HG02981 (cell line): Measurements from ENCODE around the gene DGKA.

Source experiments
- ATAC-seq: cut with Tn5 transposase; IDR thresholded peaks from one replicate; pipeline ENCODE4 v1.9.1; 2021; ENCODE audit warnings: mild to moderate bottlenecking, moderate library complexity; ENCODE audit not compliant: unreplicated experiment

DGKA gene

GRCh38 chr12:55931317-55931779, 386 bp downstream of the DGKA start:
- no peak for ATAC-seq

DNA sequence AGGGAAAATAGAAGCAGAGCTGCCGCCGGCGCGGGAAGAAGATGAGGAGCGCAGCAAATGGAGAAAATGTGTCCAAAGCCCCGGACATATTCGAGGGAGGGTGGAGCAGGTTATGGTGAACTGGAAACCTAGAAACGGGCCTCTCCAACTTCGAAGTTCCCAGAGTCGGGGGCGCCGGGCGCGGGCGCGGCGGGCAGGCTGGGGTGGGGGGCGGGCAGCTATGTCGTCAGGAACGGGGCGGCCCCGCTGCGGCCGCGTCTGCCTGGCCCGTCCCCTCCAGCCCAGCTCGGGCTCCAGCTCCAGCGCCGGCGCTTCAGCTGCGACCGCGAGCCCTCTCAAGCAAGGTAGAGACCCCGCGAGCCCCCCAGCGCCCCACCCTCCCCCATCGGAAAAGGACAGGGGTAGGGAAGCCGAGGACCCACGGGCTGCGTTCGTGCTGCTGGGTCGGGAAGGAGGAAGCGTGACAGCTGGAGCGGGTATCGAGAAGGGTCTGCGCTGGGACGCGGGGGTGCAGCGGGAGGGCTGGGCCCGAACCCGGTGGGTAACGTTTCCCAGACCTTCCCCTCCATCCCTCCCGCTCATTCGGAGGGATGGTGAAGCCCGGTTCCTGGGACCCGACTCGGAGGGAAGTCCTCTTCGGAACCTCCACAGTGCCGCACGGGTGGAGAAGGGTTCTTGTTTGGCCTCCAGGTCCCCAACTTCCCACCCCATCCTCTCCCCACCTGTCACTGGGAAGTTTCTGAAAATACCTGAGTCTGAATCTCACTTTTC, 1.0 kb downstream of the DGKA start:
- ATAC-seq = no peak

DNA sequence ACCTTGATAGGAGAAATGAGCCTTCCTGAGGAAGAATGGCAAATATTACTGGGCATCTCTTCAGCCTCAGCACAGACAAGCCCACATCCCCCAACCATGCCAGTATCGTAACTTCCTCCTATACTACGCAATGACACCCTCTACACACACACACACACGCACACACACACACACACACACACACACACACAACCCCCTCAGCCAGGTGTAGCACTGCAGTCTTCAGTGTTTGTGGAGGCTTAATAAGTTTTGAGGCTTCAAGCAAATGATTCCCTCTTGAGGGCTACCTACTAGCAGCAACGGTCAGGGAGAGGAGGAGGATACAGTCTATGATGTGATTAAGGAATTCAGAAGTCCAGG, 1.6 kb downstream of the DGKA start:
- no peak for ATAC-seq

DNA sequence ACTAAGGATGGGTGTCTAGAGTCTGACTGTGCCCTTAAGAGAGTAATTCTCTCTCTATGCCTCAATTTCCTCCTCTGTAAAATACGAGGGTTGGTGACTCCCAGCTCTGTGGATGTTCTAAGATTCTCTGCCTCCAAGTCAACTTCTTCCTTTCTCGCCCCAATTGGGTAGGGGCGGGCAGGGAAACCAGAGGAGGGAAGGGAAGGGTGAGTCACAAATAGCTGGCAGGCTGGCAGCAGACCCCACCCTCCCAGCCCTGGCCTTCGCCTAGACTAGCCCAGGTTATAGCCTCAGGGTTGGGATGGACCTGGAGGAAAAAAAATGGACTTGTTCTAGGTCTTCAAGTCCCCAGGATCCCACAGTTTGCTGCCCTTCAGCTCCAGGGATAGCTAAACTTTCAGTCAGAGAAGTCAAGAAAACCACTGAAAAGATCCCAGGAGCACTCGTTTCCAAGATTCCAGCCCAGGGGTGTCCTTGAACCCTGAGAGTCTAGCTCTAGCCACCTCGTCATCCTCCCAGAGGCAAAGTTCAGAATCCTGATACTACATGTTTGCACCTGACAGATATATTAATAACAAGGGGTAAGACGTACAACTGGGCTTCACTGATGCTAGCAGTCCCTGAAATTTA, 2.3 kb downstream of the DGKA start:
- ATAC-seq = no peak

DNA sequence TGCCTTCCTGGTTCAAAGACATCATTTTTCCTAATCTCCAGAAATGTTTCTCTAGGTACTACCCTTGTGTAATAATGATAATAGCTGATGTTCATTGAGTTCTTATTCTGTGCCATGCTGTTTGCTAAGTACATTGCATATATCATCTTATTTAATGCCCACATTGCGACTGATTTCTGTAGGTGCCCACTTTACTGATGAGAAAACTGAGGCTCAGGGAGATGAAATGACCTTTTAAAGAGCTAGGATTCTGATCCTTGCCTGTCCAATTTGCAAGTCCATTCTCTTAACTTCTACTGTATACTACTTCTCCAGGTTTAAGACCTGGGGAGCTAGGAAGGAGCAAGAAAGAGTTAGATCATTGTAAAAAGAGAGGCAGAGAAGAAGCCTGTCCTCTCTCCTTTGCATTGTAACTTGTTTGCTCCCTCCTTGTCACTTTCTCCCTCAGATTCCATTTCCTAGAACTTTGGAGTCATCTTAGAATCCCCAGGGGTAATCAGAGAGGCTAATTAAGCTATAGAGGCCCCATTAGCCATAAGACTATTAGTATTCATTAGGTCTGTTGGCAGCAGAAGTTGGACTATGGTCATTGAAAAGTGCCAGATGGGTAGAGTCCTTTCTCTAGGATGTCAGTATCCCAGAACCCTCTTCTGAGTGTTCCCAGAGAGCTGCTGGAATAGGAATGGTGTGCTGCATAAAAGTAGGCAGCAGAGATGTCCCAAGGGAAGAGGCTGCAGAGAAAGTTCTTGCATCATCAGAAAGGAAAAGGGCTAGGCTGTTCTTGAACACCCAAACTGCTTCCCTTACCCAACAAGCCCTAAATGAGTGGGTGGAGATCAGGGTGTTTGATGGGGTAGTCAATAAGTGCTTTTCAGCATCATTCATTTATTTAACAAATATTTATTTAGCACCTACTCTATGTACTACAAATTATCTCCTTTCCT, 3.1 kb downstream of the DGKA start:
- no peak for ATAC-seq

- ATAC-seq = no peak
Observed at GRCh38 chr12:55934773-55935172, 3.8 kb downstream of the DGKA start.

DNA sequence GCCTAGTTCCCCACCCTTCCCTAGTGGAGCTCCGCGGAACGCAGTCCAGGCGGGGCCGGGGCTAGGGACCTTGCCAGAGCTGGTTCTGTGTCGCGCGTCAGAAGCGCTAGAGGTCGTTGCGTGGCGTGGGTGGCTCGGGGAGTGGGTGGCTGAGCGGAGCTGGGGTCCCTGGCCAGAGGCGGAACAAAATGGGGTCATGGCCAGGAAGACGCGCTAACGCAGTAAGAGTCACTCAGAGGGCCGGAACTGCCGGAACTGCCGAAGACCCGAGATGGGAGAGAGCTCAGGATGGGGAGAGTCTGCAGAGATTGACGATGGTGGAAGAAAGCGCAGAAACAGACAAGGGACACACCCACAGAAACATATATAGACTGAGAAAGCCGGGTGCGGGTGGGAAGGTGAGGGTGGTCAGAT, 4.8 kb downstream of the DGKA start:
- no peak for ATAC-seq

- no peak for ATAC-seq
Observed at GRCh38 chr12:55937981-55938380, 7.0 kb downstream of the DGKA start.

DNA sequence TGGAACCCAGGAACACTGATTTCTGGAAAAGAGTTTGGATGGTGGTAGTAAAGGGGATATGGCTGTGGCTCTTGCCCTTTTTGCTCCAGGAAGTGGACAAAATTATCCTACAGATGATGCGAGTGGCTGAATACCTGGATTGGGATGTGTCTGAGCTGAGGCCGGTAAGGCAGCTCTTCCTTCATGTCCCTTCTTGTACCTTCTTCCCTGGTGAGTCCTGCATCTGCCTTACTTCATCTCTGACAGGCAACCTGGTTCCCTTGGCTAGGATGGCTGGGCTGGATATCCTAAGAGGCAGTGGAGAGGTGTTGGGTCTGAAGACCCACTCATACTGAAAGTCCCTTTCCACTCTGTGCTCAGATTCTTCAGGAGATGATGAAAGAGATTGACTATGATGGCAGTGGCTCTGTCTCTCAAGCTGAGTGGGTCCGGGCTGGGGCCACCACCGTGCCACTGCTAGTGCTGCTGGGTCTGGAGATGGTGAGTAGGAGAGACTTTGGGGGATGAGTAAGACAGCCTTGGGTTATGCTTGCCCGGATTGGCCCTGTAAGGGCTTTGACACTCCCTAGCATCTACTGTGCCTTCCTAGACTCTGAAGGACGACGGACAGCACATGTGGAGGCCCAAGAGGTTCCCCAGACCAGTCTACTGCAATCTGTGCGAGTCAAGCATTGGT, 8.0 kb downstream of the DGKA start:
- no peak for ATAC-seq

GRCh38 chr12:55940065-55940732, 9.2 kb downstream of the DGKA start:
- peak; percentile 94 for ATAC-seq

DNA sequence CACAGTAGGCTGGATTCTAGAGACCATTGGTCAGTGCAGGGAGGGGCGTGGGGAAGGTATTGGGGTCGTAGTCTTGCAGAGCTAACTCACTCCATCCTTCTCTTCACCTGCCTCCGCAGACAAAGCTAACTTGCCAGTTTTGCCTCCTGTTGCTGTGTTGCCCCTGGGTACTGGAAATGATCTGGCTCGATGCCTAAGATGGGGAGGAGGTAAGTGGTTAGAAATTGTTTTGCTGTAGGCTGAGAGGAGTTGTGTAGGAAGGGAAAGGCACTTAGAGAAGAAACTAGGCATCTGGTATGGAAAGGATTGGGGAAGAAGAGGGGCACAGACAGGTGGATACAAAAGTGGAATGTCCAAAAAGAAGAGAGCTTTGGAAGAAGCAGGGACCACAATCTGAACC, 11.1 kb downstream of the DGKA start:
- no peak for ATAC-seq

DNA sequence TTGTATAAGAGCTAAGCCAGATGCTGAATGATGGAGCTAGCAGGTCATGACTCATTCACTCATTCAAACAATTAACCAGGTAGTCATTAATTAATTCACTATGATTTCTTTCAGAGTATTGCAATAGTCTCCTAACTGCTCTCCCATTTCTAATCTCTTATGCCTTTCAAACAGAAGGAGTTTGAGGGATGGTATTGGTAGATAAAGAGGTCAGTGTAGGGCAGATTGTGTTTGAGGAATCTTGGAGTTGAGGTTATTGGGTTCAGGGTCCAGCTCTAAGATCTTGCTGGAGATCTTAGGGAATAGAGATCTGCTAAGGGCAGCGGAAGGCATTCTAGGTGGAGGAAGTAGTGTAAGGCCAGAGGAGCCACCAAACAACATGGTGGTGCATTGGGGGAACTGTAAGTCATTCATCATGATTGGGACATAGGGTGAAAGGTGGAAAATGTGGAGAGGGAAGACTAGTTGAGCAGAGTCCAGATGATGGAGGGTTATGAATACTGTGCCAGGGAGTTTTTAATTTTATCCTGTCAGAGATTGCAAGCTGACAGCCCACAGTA, 11.7 kb downstream of the DGKA start:
- ATAC-seq = no peak

GRCh38 chr12:55946553-55946952, 15.6 kb downstream of the DGKA start:
- no peak for ATAC-seq

- no peak for ATAC-seq
Observed at GRCh38 chr12:55955344-55955743, 24.4 kb downstream of the DGKA start.

DNA sequence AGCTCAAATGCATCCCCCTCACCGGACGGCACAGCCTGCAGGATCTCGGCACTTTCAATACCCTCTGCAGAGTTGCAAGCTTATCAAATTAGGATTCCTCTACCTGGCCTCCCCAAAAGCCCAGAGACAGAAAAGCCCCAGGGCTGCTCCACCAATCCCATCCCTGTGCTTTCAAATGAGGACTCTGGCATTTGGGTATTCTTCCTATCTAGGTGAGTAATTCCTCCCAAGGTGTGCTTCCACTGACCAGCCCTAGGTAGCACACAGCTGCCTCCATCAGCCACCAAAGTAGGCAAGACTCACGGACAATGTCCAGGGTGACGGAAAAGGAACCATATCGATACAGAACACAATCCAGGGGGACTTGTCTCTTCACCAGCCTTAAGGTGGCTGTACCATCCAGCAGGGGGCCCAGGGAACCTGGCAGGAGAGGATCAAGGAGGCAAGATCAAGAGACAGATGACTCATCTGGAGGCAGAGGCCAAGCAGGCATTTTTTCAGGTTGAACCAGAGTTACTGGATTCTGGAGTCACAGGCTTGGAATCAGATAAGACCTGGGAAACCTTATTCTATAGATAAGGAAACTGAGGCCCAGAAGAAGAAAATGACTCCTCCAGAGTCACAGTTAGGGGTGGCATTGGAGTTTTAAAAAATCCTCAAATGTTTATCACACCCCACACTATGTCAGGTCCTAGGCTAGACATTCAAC, 25.0 kb downstream of the DGKA start:
- ATAC-seq = no peak

- no peak for ATAC-seq
Observed at GRCh38 chr12:55957106-55957859, 26.3 kb downstream of the DGKA start.

DNA sequence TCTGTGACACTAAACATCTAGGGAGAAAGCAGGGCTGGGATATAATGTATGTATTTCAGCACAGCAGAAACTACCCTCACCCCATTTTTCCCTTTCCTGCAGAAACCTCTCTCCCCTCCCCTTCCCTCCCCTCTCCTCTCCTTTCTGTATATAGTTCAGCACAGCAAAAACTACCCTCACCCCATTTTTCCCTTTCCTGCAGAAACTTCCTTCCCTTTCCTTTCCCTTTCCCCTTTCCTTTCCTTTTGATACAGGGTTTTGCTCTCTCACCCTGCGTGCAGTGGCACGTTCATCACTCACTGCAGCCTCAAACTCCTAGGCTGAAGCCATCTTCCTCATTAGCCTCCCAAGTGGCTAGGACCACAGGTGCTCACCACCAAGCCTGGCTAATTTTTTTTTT, 32.8 kb downstream of the DGKA start:
- no peak for ATAC-seq

GRCh38 chr12:55965240-55965639, 34.3 kb downstream of the DGKA start:
- ATAC-seq = no peak

- no peak for ATAC-seq
Observed at GRCh38 chr12:55965941-55966407, 35.0 kb downstream of the DGKA start, which contains the start of gene PMEL. PMEL (minus strand) TSS chr12:55966042; CDS start chr12:55966011, 31 bp downstream.
